Measurements from ENCODE around the gene PDXK. TPM values are rescaled to one million over a fixed set of nuclear protein-coding genes. Genes with fewer than 3 reads are reported as not detected.

PDXK gene
- total and polyA plus RNA-seq, 2 of the 13 experiments (the other 11 are each of a cell fraction or from before 2014, with no cell fraction given): 114 to 184 TPM

GRCh38 chr21:43739621-43740435 lies 20.9 kb downstream of the PDXK start (continued):
- TF ChIP-seq ZNF512 (CRISPR knock-in tag; IDR thresholded peaks at IDR 0.05) (no peak), SP140L (CRISPR knock-in tag; IDR thresholded peaks at IDR 0.05; ENCODE audit: borderline replicate concordance) (no peak), MXD3 (CRISPR knock-in tag; IDR thresholded peaks at IDR 0.05) (no peak), ZNF142 (CRISPR knock-in tag; IDR thresholded peaks at IDR 0.05) (no peak), POGZ (CRISPR knock-in tag; IDR thresholded peaks at IDR 0.05) (no peak)

Data from HepG2 (cell line).